Bronchial epithelial cell (primary cell): ENCODE results near the gene FAM124B. TPM values are rescaled to one million over a fixed set of nuclear protein-coding genes. Genes with fewer than 3 reads are reported as not detected.

ENCODE experiments used
- DNase-seq: peaks from one replicate; pipeline ENCODE4 v3.0.0-alpha.2; 2010; ENCODE audit warnings: low read depth
- FAIRE-seq: peaks from 2 replicates; lab custom pipeline; 2011; peaks lifted over from hg19 to GRCh38; lab: Jason Lieb, UNC
- H3K27me3 ChIP-seq: 2 replicates; pipeline ENCODE4 v1.5.1; 2011; ENCODE audit warnings: low read length; ENCODE audit not compliant: control insufficient read depth, insufficient read depth
- H3K36me3 ChIP-seq: 2 replicates; pipeline ENCODE4 v1.5.1; 2011; ENCODE audit warnings: low read length; ENCODE audit not compliant: control insufficient read depth, insufficient read depth
- H3K4me3 ChIP-seq: 2 replicates; pipeline ENCODE4 v1.5.1; 2011; ENCODE audit warnings: mild to moderate bottlenecking, low read depth, low read length, control low read depth
- total RNA-seq: library from RNA; depleted of rRNA; stranded (reverse); fragments of >200 nt; gene quantifications from 2 replicates; pipeline ENCODE4 v1.2.1, GENCODE V29; 2014
- TF ChIP-seq, protein P1 (sequence below): IDR thresholded peaks from 2 replicates; pipeline ENCODE4 v1.5.1; 2011; ENCODE audit warnings: mild to moderate bottlenecking, moderate library complexity, low read length, control low read depth, inconsistent platforms; ENCODE audit not compliant: insufficient read depth, severe bottlenecking

Gene FAM124B
- total RNA-seq, 1 donor from 2014 or later, result not detected

GRCh38 chr2:224365331-224365730, 36.6 kb downstream of the FAM124B start:
- no peak for DNase-seq
- no peak for FAIRE-seq
- no peaks in the 10 kb centered on the region for H3K36me3 ChIP-seq
- TF ChIP-seq, protein P1, sequence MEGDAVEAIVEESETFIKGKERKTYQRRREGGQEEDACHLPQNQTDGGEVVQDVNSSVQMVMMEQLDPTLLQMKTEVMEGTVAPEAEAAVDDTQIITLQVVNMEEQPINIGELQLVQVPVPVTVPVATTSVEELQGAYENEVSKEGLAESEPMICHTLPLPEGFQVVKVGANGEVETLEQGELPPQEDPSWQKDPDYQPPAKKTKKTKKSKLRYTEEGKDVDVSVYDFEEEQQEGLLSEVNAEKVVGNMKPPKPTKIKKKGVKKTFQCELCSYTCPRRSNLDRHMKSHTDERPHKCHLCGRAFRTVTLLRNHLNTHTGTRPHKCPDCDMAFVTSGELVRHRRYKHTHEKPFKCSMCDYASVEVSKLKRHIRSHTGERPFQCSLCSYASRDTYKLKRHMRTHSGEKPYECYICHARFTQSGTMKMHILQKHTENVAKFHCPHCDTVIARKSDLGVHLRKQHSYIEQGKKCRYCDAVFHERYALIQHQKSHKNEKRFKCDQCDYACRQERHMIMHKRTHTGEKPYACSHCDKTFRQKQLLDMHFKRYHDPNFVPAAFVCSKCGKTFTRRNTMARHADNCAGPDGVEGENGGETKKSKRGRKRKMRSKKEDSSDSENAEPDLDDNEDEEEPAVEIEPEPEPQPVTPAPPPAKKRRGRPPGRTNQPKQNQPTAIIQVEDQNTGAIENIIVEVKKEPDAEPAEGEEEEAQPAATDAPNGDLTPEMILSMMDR, result no peak
- no peaks in the 10 kb centered on the region for H3K27me3 ChIP-seq
- no peak overlapping the region for H3K4me3 ChIP-seq

DNA sequence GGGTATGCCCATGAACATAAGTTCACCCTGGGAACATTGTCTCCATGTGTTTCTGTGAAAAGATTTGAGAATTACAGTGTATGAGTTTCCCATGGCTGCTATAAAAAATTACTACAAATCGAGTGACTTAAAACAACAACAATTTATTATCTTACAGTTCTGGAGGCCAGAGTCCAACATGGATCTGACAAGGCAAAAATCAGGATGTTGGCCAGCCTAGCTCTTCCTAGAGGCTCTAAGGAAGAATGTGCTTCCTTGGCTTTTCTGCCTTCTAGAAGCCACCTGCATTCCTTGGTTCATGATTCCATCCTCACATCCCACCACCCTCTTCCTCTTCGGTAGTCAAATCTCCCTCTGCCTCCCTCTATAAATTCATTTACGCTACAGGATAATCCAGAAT, 38.6 kb downstream of the FAM124B start:
- Histone ChIP-seq H3K4me3 (no peak overlapping the region), H3K27me3 (no peaks in the 10 kb centered on the region), H3K36me3 (no peaks in the 10 kb centered on the region)
- FAIRE-seq (no peak), DNase-seq (no peak)
- TF ChIP-seq, protein P1, result no peak

DNA sequence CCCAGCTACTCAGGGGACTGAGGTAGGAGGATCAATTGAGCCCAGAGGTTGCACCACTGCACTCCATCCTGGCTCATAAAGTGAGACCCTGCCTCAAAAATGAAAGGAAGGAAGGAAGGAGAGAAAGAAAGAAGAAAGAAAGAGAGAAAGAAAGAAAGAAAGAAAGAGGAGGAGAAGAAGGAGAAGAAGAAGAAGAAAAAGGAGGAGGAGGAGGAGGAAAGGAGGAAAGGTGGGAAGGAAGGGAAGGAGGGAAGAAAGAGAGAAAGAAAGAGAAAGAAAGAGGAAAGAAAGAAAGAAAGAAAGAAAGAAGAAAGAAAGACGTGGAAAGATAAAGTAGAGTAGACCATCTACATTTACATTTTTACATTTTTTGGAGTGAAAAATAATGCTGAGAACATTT, 39.8 kb downstream of the FAM124B start:
- H3K4me3 ChIP-seq, result no peak overlapping the region
- H3K27me3 ChIP-seq, result no peaks in the 10 kb centered on the region
- DNase-seq, result no peak
- TF ChIP-seq, protein P1, result no peak
- no peak for FAIRE-seq
- H3K36me3 ChIP-seq, result no peaks in the 10 kb centered on the region

- DNase-seq, result peak; percentile 69
These were observed 41.1 kb downstream of the FAM124B start for GRCh38 chr2:224360801-224361251.

DNA sequence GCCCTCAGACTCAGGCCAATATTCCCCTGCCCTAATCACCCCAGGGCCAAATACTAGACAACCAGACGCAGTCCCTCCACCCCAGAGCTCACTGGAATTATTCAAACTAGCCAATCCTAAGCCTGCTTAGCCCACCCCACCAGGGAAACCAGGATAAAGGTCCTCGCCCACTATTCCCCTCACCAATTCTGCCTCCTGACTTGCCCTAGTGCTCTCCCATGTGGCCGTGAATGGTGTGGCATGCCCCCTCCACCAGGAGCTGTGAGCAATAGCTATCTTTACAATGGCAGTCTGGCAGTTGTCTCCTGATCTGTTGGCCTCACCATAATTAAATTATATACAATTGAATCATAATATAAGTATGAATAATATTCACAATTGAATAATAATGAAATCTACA, 42.3 kb downstream of the FAM124B start:
- Histone ChIP-seq H3K4me3 (no peak overlapping the region), H3K36me3 (no peaks in the 10 kb centered on the region), H3K27me3 (peaks cover 2% of the 10 kb centered on the region)
- TF ChIP-seq, protein P1, result peak; percentile 14
- FAIRE-seq, result no peak
- no peak for DNase-seq

More at GRCh38 chr2:224360801-224361251, 41.1 kb downstream of the FAM124B start:
- Histone ChIP-seq H3K27me3 (no peaks in the 10 kb centered on the region), H3K4me3 (no peak overlapping the region), H3K36me3 (no peaks in the 10 kb centered on the region)
- TF ChIP-seq, protein P1, result no peak
- no peak for FAIRE-seq
